ENCODE data around the gene ZNF583. TPM values are rescaled to one million over a fixed set of nuclear protein-coding genes. Genes with fewer than 3 reads are reported as not detected.

Gene ZNF583
- total RNA-seq (22.7 TPM), polyA plus RNA-seq (3.6 TPM)

DNA sequence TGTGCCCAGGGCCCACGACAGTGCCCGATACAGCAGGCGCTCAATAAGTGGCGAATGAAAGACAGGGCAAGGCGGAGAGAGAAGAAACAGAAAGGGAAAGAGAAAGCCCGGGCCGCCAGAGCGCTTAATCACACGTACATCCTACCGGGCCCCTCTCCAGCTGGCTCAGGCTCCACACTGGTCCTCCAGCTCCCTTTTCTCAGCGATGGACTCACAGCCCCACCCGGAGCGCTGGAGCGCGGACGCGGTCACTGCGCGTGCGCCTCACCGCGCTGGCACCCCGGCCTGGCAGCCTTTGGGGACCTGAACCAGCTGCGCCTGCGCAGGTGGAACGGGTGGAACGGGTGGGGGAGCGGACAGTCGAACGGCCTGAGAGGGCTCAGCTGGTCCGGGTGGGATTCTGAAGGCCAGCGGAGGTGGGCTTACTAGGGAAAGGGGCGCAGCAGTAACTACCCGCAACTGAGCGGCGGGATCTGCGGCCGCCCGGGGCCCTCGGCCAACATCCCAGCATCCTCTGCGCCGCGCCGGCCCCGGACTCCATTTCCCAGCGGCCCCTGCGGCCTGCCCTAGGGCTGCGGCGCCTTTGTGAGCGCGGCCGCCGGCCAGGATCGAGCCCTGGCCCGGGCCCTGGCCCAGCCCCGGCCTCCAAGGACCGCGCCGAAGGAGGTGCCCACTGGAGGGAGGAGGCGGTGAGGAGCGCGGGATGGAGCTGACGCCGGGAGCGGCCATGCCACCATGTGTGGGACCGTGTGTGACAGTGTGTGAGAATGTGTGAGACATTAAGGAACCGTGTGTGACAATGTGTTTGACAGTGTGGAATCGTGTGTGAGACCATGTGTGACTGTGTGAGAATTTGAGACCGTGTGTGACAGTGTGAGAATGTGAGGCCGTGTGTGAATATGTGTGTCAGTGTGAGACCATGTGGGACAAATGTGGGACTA is at the start of gene ZNF583:
Gene ZNF583, plus strand, starts transcription at position 569 of the 941 bp plus-strand sequence. CDS start 2,783 bp downstream, outside the sequence.
- no peaks in the 10 kb centered on the region for H3K4me1 ChIP-seq (ENCODE audit: insufficient read depth)
- peak; percentile 91 for DNase-seq (ENCODE audit: extremely low spot score)
- peak within 1 kb of the TSS; percentile 73 for H3K4me3 ChIP-seq (ENCODE audit: low read depth, low read length)
- peaks cover 4% of the 10 kb centered on the region for H3K36me3 ChIP-seq (ENCODE audit: insufficient read depth)
- under 1% methylated on average over 70 of the region's 70 CpGs for WGBS
- peak within 1 kb of the TSS; percentile 94 for H3K27ac ChIP-seq (ENCODE audit: low read depth)

DNA sequence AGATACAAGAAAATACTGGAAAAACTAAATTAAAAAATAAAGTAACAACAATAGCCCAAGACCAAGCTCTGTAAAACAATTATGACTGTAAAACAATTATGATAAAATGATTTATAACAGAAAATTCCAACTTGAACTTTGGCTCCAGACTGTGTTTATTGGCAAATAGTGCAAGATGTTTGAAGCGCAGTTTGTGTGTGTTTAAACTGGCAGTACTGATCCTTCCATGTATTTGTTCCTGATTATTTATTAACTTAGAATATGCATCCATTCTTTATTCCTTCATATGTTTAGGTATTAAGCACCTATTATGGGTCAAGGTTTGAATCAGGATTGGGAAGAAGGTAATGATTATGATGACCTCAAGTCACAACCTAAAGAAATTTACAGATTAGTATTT is 48.6 kb upstream of the ZNF583 start:
- 85% methylated on average over 1 of the region's 1 CpG for WGBS
- no peak overlapping the region for H3K4me3 ChIP-seq (ENCODE audit: low read depth, low read length)
- no peaks in the 10 kb centered on the region for H3K4me1 ChIP-seq (ENCODE audit: insufficient read depth)
- no peak overlapping the region for H3K27ac ChIP-seq (ENCODE audit: low read depth)
- H3K36me3 ChIP-seq (ENCODE audit: insufficient read depth): no peaks in the 10 kb centered on the region
- no peak for DNase-seq (ENCODE audit: extremely low spot score)

DNA sequence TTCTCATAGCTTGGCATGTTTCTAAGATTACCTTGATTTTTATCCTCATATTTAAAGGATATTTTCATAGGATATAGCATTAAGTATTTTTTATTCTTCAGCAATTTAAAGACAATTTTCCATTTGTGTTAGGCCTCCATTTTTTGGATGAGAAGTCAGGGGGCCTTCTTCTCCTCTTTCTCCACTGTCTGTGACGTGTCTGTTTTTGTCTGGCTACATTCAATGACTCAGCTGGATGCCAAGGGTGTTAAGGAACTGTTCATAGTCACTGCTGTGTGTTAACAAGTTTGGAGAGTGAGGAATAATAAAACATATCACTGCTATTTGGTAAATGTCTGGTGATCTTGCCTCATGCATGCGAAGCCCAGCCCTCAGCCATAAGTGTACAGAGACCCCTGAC is 47.2 kb upstream of the ZNF583 start:
- no peak for DNase-seq (ENCODE audit: extremely low spot score)
- Histone ChIP-seq H3K36me3 (ENCODE audit: insufficient read depth) (no peaks in the 10 kb centered on the region), H3K4me1 (ENCODE audit: insufficient read depth) (no peaks in the 10 kb centered on the region), H3K27ac (ENCODE audit: low read depth) (no peak overlapping the region), H3K4me3 (ENCODE audit: low read depth, low read length) (no peak overlapping the region)
- WGBS: 84% methylated on average over 2 of the region's 2 CpGs

- Histone ChIP-seq H3K36me3 (ENCODE audit: insufficient read depth) (no peaks in the 10 kb centered on the region), H3K4me1 (ENCODE audit: insufficient read depth) (no peaks in the 10 kb centered on the region), H3K4me3 (ENCODE audit: low read depth, low read length) (no peak overlapping the region), H3K27ac (ENCODE audit: low read depth) (no peak overlapping the region)
- WGBS: 95% methylated on average over 2 of the region's 2 CpGs
- no peak for DNase-seq (ENCODE audit: extremely low spot score)
Observed at GRCh38 chr19:56360841-56361240, 43.3 kb upstream of the ZNF583 start.

GRCh38 chr19:56367829-56368711 is 36.1 kb upstream of the ZNF583 start:
- peak overlapping the region; percentile 42 for H3K4me3 ChIP-seq (ENCODE audit: low read depth, low read length)
- peak overlapping the region; percentile 26 for H3K27ac ChIP-seq (ENCODE audit: low read depth)
- H3K36me3 ChIP-seq (ENCODE audit: insufficient read depth): no peaks in the 10 kb centered on the region
- peak; percentile 89 for DNase-seq (ENCODE audit: extremely low spot score)
- WGBS: 5% methylated on average over 65 of the region's 65 CpGs
- H3K4me1 ChIP-seq (ENCODE audit: insufficient read depth): no peaks in the 10 kb centered on the region

DNA sequence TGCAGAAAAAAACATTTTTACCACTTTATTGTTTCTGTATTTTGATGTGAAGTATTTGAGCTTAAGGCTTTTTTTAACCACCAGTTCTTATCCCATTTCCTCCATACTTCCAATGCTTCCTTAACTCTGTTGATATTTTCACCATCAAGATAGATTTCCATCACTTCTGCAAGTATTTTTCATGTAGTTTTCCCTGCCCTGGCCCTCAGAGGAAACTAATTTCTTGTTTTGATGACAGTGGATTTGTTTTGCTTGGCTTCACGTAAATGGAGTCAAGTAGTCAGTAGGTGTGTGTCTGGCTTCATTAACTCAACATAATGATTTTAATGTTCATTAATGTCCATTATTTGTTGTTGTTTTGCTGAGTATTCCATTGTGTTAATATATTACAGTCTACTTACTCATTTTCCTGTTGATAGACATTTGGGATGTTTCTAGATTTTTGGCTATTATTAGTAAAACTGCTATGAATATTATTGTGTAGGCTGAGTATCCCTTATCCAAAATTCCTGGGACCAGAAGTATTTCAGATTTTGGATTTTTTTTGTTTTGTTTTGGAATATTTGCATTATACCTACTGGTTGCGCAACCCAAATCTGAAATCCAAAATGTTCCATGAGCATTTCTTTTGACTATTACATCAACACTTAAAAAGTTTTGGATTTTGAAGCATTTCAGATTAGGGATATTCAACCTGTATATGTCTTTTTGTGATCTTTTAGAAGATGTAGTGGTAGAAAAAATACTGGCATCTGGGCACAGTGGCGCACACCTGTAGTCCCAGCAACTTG is 34.1 kb upstream of the ZNF583 start:
- Histone ChIP-seq H3K4me3 (ENCODE audit: low read depth, low read length) (no peak overlapping the region), H3K4me1 (ENCODE audit: insufficient read depth) (no peaks in the 10 kb centered on the region), H3K27ac (ENCODE audit: low read depth) (no peak overlapping the region), H3K36me3 (ENCODE audit: insufficient read depth) (peaks cover 4% of the 10 kb centered on the region)
- DNase-seq (ENCODE audit: extremely low spot score): no peak
- WGBS: over 99% methylated on average over 3 of the region's 3 CpGs

GRCh38 chr19:56372281-56372680 is 31.9 kb upstream of the ZNF583 start:
- H3K27ac ChIP-seq (ENCODE audit: low read depth): no peak overlapping the region
- no peak overlapping the region for H3K4me3 ChIP-seq (ENCODE audit: low read depth, low read length)
- H3K36me3 ChIP-seq (ENCODE audit: insufficient read depth): peaks cover 12% of the 10 kb centered on the region

GRCh38 chr19:56377105-56377924 is 26.8 kb upstream of the ZNF583 start:
- no peak for DNase-seq (ENCODE audit: extremely low spot score)
- Histone ChIP-seq H3K4me1 (ENCODE audit: insufficient read depth) (no peaks in the 10 kb centered on the region), H3K4me3 (ENCODE audit: low read depth, low read length) (no peak overlapping the region), H3K36me3 (ENCODE audit: insufficient read depth) (peaks cover 13% of the 10 kb centered on the region), H3K27ac (ENCODE audit: low read depth) (no peak overlapping the region)
- 95% methylated on average over 11 of the region's 11 CpGs for WGBS

More at GRCh38 chr19:56372281-56372680, 31.9 kb upstream of the ZNF583 start:
- DNase-seq (ENCODE audit: extremely low spot score): no peak
- WGBS: 88% methylated on average over 1 of the region's 1 CpG
- no peaks in the 10 kb centered on the region for H3K4me1 ChIP-seq (ENCODE audit: insufficient read depth)

GRCh38 chr19:56383826-56384605 is 20.1 kb upstream of the ZNF583 start:
- 93% methylated on average over 8 of the region's 8 CpGs for WGBS

DNA sequence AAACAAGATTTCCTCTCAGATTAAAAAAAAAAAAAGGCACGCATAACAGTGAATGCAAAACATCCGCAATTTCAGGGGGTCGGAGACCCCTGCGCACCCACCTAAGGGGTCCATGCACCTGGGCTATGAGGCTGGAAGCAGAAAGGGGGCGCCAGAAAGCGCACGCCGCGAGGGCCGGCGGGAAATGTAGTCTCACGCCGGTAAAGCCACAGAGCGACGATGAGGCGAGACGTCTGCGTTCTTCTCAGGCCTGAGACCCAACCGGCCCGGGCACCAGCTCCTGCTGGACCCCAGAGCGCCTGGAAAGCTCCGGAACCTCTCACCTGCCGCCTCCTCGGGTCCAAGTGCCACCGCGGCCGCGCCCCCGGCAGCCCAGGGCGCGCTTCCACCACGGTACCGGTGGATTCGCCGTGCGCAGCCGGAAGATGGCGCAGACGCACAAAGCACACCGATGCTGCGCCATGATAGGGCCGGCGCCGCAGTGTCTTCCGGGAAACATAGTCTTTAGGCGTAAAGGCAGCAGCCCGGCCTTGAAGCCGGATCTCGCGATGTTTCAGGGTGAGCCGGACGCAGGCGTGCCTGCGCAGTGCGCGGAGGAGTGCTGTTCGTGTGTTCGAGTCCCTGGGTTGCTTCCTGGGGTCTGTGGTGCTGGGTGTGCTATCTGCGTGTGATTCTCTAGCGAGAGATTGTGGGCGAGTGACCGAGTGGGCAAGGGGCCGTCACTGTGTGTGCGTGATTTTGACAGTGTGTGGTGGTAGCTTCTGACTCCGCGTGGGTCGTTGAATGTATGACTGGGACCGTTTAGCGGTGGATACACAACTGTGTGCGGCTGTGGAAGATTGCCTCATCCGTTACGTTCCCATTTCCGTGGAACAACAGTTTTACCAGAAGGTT is 10.8 kb upstream of the ZNF583 start, which contains the start of gene ZNF582:
Gene ZNF582, minus strand, starts transcription at position 416 of the 894 bp plus-strand sequence. CDS start 1,782 bp downstream, outside the sequence.
- Histone ChIP-seq H3K27ac (ENCODE audit: low read depth) (peak within 1 kb of the TSS; percentile 93), H3K4me1 (ENCODE audit: insufficient read depth) (peaks cover 1% of the 10 kb centered on the region), H3K36me3 (ENCODE audit: insufficient read depth) (peaks cover 2% of the 10 kb centered on the region), H3K4me3 (ENCODE audit: low read depth, low read length) (peak within 1 kb of the TSS; percentile 73)
- peak; percentile 93 for DNase-seq (ENCODE audit: extremely low spot score)
- WGBS: under 1% methylated on average over 73 of the region's 73 CpGs

More at GRCh38 chr19:56383826-56384605, 20.1 kb upstream of the ZNF583 start:
- Histone ChIP-seq H3K36me3 (ENCODE audit: insufficient read depth) (peaks cover 9% of the 10 kb centered on the region), H3K4me3 (ENCODE audit: low read depth, low read length) (no peak overlapping the region), H3K27ac (ENCODE audit: low read depth) (no peak overlapping the region), H3K4me1 (ENCODE audit: insufficient read depth) (no peaks in the 10 kb centered on the region)
- no peak for DNase-seq (ENCODE audit: extremely low spot score)

- H3K4me3 ChIP-seq (ENCODE audit: low read depth, low read length): no peak overlapping the region
- H3K4me1 ChIP-seq (ENCODE audit: insufficient read depth): peaks cover 1% of the 10 kb centered on the region
- WGBS: 67% methylated on average over 5 of the region's 5 CpGs
- no peak overlapping the region for H3K27ac ChIP-seq (ENCODE audit: low read depth)
- H3K36me3 ChIP-seq (ENCODE audit: insufficient read depth): no peaks in the 10 kb centered on the region
- DNase-seq (ENCODE audit: extremely low spot score): no peak
Observed at GRCh38 chr19:56398809-56399208, 5.3 kb upstream of the ZNF583 start.

All from urinary bladder (tissue), 4 donors.